Activated CD8-positive, alpha-beta memory T cell treated with anti-CD3 and anti-CD28 coated beads, Interleukin-2, amount 50 U/mL, for 1 hour (primary cell): Measurements from ENCODE around the gene ZNF326.

Experiments used
- DNase-seq: peaks from one replicate; pipeline ENCODE4 v3.0.0-alpha.2; 2020; ENCODE audit errors: extremely low read depth

The ZNF326 gene

DNA sequence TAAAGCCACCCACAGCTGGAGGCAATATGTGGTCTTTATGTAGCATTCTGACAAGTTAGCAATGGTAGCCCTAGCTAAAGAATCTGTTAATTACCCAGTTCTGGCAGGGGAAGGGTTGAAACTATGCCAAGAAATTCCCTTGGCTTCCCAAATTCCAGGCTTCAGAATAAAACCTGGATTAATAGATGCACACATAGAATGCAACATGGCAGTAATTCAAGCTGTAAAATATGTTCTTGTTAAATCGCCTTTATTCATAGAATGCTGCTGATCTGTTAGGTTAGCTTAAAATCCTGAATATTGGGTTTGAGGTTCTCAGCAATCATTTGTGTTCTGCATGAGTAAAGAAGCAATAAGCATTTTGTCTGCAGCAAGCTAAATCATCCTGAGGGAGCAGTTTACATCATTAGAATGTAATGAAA is 80.1 kb downstream of the ZNF326 start:
- DNase-seq, result no peak

DNA sequence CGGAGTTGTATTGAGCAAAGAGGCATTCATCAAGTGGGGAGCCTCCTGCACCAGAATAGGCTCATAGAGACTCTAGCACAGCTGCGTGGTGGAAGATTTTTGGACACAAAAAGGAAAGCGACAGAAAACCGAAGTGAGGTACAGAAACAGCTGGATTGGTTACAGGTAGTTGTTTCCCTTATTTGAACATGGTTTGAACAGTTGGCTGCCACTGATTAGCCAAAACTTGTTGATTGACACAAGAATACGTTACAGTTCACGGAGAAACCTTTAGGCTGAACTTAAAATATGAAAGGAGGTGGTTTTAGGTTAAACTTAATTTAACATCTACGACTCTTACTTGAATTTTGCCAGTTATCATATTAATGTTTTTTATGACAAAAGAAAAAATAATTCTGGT is 89.1 kb downstream of the ZNF326 start:
- DNase-seq, result no peak
